Epithelial cell of esophagus (primary cell): ENCODE measurements around the gene PRUNE2.

Experiments used
- DNase-seq: peaks from one replicate; pipeline ENCODE4 v3.0.0; 2010; ENCODE audit warnings: low read depth
- H3K4me3 ChIP-seq: 2 replicates; pipeline ENCODE4 v1.5.1; 2011; ENCODE audit warnings: mild to moderate bottlenecking, low read length, control low read depth
- TF ChIP-seq, protein P1 (sequence below): IDR thresholded peaks from 2 replicates; pipeline ENCODE4 v1.5.1; 2011; ENCODE audit warnings: low read depth, mild to moderate bottlenecking, low read length, control low read depth, inconsistent platforms; ENCODE audit not compliant: insufficient read depth; ENCODE audit errors: missing control alignments

PRUNE2 gene

DNA sequence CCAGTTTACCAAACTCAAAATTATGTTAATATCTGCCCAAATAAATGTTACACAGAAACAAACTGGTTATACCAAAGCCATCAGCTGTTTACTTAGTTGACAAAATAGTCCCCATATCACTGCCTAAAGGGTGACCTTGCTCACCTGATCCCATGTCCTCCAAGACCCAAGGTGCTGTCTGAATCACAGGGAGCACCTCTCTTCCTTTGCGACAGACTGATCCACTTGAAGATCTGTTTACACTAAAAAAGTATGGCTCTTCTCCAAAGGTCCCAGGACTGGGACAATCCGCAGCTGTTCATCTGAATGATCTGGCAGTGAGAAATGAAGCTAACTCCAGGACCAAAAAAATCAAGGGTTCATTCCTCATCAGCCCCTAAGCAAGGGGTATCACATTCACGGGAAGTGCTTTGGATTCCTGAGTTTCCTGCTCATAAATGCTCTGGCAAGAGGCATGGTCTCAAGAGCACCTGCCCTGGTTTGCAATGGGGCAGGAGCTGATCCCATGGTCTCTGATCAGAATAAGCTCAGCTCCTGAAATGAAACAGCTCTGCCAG, 5.0 kb downstream of the PRUNE2 start:
- no peak overlapping the region for H3K4me3 ChIP-seq
- TF ChIP-seq, protein P1, sequence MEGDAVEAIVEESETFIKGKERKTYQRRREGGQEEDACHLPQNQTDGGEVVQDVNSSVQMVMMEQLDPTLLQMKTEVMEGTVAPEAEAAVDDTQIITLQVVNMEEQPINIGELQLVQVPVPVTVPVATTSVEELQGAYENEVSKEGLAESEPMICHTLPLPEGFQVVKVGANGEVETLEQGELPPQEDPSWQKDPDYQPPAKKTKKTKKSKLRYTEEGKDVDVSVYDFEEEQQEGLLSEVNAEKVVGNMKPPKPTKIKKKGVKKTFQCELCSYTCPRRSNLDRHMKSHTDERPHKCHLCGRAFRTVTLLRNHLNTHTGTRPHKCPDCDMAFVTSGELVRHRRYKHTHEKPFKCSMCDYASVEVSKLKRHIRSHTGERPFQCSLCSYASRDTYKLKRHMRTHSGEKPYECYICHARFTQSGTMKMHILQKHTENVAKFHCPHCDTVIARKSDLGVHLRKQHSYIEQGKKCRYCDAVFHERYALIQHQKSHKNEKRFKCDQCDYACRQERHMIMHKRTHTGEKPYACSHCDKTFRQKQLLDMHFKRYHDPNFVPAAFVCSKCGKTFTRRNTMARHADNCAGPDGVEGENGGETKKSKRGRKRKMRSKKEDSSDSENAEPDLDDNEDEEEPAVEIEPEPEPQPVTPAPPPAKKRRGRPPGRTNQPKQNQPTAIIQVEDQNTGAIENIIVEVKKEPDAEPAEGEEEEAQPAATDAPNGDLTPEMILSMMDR: no peak
- DNase-seq: no peak

DNA sequence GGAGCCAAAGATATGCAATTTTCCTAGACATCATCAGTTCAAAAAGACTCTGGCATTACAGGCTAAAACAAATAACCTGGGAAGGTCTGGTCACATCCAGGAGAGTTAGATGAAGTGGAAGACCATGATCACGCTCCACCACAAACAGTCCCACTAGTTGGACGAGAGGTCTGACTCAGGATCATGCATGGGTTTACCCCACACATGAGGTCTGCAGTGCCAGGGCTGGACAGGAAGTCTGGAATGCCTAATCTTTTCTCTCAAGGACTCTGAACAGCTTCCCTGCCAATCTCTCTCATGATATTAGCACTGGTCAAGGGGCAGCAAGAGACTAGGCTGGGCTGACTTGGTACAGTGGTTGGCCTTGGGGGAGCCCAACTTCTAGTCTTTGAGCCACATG, 7.1 kb downstream of the PRUNE2 start:
- DNase-seq: no peak
- no peak overlapping the region for H3K4me3 ChIP-seq
- TF ChIP-seq, protein P1: no peak

DNA sequence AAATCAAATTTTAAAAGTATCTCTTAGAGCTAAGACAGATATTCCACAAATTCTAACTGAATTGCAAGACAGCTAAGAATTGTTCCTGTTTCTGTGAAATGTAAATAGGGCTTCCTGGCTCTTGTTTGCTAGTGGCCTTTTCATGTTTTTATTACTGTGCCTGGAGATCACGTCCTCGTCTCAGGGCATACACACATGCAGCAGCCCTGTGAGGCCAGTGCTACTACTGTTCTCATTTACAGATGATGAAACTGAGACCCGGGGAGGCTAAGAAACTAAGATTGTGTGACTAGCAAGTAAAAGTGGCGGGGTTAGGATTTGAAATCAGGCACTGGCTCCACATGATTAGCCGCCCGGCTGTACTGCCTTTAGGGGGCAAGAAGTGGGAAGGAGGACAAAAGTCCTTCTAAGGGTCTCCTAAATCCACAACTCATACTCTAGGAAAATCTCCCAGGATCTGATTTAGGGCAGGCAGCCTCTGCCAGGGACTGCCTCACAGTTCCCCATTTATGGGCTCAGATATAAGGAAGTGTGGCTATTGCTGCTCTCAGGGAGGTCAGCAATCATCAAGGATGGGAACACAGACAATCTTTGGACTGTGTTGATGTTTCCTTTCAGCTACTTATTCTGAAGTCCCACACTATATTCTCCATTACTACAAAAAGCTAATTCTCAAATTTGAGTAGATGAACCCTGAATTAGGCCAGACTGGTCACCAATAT, 7.9 kb downstream of the PRUNE2 start:
- TF ChIP-seq, protein P1: no peak

DNA sequence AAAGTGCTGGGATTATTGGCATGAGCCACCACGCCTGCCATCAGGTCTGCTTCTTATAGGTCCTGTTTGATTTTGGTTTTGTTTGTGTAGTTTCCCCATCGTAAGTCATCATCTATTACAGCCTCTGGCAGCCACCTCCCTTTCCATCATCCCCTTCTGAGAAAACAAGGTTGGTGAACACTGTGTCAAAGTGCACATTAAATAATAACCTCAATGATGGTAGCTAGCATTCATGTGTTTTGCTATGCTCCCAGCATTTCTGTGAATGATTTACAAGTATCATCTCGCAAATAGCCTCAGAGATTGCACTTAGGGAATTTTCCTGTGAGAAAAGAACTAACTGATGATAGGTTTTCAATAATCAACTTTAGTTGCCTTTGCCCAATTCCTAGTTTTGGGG, 9.9 kb downstream of the PRUNE2 start:
- no peak for DNase-seq
- no peak overlapping the region for H3K4me3 ChIP-seq
- TF ChIP-seq, protein P1: no peak

More for the DNA sequence above, 7.9 kb downstream of the PRUNE2 start:
- DNase-seq: no peak
- no peak overlapping the region for H3K4me3 ChIP-seq

DNA sequence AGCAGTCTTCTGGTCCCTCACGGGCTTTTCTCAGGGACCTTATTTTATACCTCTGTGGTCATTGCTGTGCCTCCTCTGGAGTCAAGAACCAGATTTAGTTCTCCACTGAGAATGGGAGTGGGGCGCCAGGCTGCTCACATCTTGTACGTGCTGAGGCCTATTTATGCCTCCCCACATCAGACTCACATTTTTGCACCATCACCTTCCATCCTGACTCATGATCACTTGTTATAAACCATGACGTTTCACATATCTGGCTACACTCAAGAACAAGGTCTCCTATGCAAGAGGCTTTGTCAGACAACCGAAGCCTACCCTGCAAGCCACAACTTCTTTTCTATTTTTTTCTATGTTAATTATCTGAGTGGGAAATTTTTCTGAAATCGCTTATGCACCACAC, 10.7 kb downstream of the PRUNE2 start:
- H3K4me3 ChIP-seq: no peak overlapping the region
- DNase-seq: no peak
- TF ChIP-seq, protein P1: no peak

DNA sequence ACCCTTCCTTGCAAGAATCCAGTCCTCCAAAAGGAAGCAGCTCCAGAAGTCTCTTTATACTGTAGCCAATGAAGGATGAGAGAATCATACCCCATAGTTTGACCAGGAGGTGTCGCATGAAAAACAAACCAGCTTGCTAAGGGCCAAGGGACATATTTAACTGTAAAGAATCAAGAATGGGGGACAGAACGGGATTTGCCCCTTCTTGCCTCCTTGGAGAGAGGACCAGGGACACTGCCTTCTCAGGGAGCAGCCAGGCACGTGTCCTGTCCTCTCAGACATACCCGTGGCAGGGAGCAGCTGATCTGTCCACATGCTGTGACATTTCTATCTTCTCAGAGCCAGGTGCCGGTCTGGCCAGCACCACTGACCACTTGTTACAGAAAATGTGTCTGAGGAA, 11.7 kb downstream of the PRUNE2 start:
- TF ChIP-seq, protein P1: no peak
- DNase-seq: no peak
- no peak overlapping the region for H3K4me3 ChIP-seq
